HepG2 (cell line): Measurements from ENCODE around the gene ARFGAP2. TPM values are rescaled to one million over a fixed set of nuclear protein-coding genes. Genes with fewer than 3 reads are reported as not detected.
A peak's percentile ranks its signal among the peaks of the same experiment; 100 is the strongest.

Source experiments
- ARID4A ChIP-seq: sonication (generic); formaldehyde crosslinking; IDR thresholded peaks from 2 replicates; pipeline ENCODE4 v1.5.0; 2020; ENCODE audit warnings: mild to moderate bottlenecking, missing genetic modification reagents, borderline replicate concordance
- CEBPB ChIP-seq: IDR thresholded peaks from 2 replicates; pipeline ENCODE4 v1.6.1; 2011; ENCODE audit warnings: low read depth, low read length, improper control_type of control experiment, borderline replicate concordance
- CHD2 ChIP-seq: IDR thresholded peaks from 2 replicates; pipeline ENCODE4 v1.6.1; 2011; ENCODE audit warnings: low read depth, low read length, improper control_type of control experiment
- DRAP1 ChIP-seq: IDR thresholded peaks from 2 replicates; pipeline ENCODE4 v1.6.1; 2016; ENCODE audit warnings: missing genetic modification reagents, missing compliant biosample characterization
- EP300 ChIP-seq, 3 experiments: sonication (generic) in 1 of 3; formaldehyde crosslinking in 1 of 3; IDR thresholded peaks; 2 replicates each; pipeline versions ENCODE4 v1.5.1 to v1.6.1; 2011 to 2020; ENCODE audit warnings: low read depth in 2 of 3, low read length in 2 of 3, borderline replicate concordance in 1 of 3, improper control_type of control experiment in 1 of 3, mild to moderate bottlenecking in 1 of 3, missing genetic modification reagents in 1 of 3, moderate library complexity in 1 of 3
- FOXP4 ChIP-seq: sonication (generic); formaldehyde crosslinking; IDR thresholded peaks from 2 replicates; pipeline ENCODE4 v1.4.0; 2020; ENCODE audit warnings: missing genetic modification reagents
- NR2F2 ChIP-seq: IDR thresholded peaks from 2 replicates; pipeline ENCODE4 v1.6.1; 2012; ENCODE audit warnings: low read depth, inconsistent platforms, borderline replicate concordance
- RFX3 ChIP-seq: IDR thresholded peaks from 2 replicates; pipeline ENCODE4 v1.6.1; 2016; ENCODE audit warnings: missing biosample characterization, missing genetic modification reagents
- SOX6 ChIP-seq, 2 experiments: fragments of 450-650 bp in 1 of 2; sonication (generic) in 1 of 2; formaldehyde crosslinking in 1 of 2; IDR thresholded peaks; 2 replicates each; pipeline versions ENCODE4 v1.4.0 to v1.6.1; 2017 to 2020; ENCODE audit warnings: antibody characterized with exemption in 1 of 2, mild to moderate bottlenecking in 1 of 2, missing genetic modification reagents in 1 of 2
- SRY ChIP-seq: sonication (generic); formaldehyde crosslinking; IDR thresholded peaks from 2 replicates; pipeline ENCODE4 v1.8.0; 2022; ENCODE audit warnings: mild to moderate bottlenecking, missing genetic modification reagents
- SSRP1 ChIP-seq: IDR thresholded peaks from 2 replicates; pipeline ENCODE4 v1.6.1; 2016; ENCODE audit warnings: control low read depth
- TEAD3 ChIP-seq: optimal IDR thresholded peaks from 2 replicates; pipeline ENCODE3; 2016; ENCODE audit warnings: borderline replicate concordance
- TMF1 ChIP-seq: sonication (generic); formaldehyde crosslinking; IDR thresholded peaks from 2 replicates; pipeline ENCODE4 v1.8.1; 2022; ENCODE audit warnings: low read depth, missing genetic modification reagents
- ZNF281 ChIP-seq: sonication (generic); formaldehyde crosslinking; IDR thresholded peaks from 2 replicates; pipeline ENCODE4 v1.4.0; 2020; ENCODE audit warnings: missing genetic modification reagents, borderline replicate concordance
- ZNF350 ChIP-seq: sonication (generic); formaldehyde crosslinking; IDR thresholded peaks from 2 replicates; pipeline ENCODE4 v1.4.0; 2020; ENCODE audit warnings: mild to moderate bottlenecking, low read depth, missing genetic modification reagents, borderline replicate concordance
- ZSCAN30 ChIP-seq: sonication (generic); formaldehyde crosslinking; IDR thresholded peaks from 2 replicates; pipeline ENCODE4 v1.5.0; 2020; ENCODE audit warnings: mild to moderate bottlenecking, missing genetic modification reagents
- ZSCAN9 ChIP-seq: IDR thresholded peaks from 2 replicates; pipeline ENCODE4 v1.6.1; 2016; ENCODE audit warnings: borderline replicate concordance
- polyA plus RNA-seq, 8 experiments: library from polyadenylated mRNA; depleted of rRNA in 3 of 8; stranded (reverse) in 7 of 8; unstranded in 1 of 8; fragments of >200 nt; fragmentation: Illumina TruSeq in 4 of 8; extraction: Trizol in 4 of 8; gene quantifications; 2 replicates each; pipeline versions ENCODE4 v1.2.1 to v1.2.3, GENCODE V29; 2011 to 2016; ENCODE audit warnings: low read depth in 4 of 8, missing spikeins in 1 of 8, mixed read lengths in 1 of 8; ENCODE audit not compliant: insufficient read depth in 1 of 8
- total RNA-seq, 5 experiments: library from RNA; depleted of rRNA; stranded (reverse); fragments of >200 nt; fragmentation: Illumina TruSeq; extraction: Trizol; gene quantifications; 2 replicates each; pipeline ENCODE4 v1.2.3, GENCODE V29; 2016; ENCODE audit warnings: low read depth in 1 of 5

The ARFGAP2 gene
- total and polyA plus RNA-seq, 2 of the 13 experiments (the other 11 are each of a cell fraction or from before 2014, with no cell fraction given): 32.3 to 75.3 TPM

GRCh38 chr11:47185305-47186075, 8.8 kb upstream of the ARFGAP2 start (continued):
- TF ChIP-seq ARID4A (CRISPR knock-in tag): 0 out of 2 replicates have a peak, but pooled peaks have one; percentile 1
- peak; percentile 36; the same call in 1 of the 2 replicates for TF ChIP-seq SSRP1 (CRISPR knock-in tag)
- no peak for TF ChIP-seq TMF1
- 0 out of 2 replicates have a peak, but pooled peaks have one; percentile 22 for TF ChIP-seq ZSCAN9
- no peak for TF ChIP-seq CEBPB
- TF ChIP-seq ZNF281 (CRISPR knock-in tag): peak; percentile 86
- no peak for TF ChIP-seq RFX3 (CRISPR knock-in tag)
- 0 out of 4 replicates have a peak, but pooled peaks of 1 of the 2 experiments have one; percentile 14 for TF ChIP-seq EP300 (IDR thresholded peaks at IDR 0.05; ENCODE audit: low read depth in 2 of 2, low read length in 2 of 2)
- TF ChIP-seq EP300 (CRISPR knock-in tag; IDR thresholded peaks at IDR 0.05; ENCODE audit: borderline replicate concordance): no peak
- 0 out of 2 replicates have a peak, but pooled peaks have one; percentile 43 for TF ChIP-seq DRAP1 (CRISPR knock-in tag)
- 0 out of 2 replicates have a peak, but pooled peaks have one; percentile 10 for TF ChIP-seq FOXP4 (CRISPR knock-in tag)
- TF ChIP-seq TEAD3: no peak
- peak; percentile 81; the same call in 1 of the 2 replicates for TF ChIP-seq ZSCAN30 (CRISPR knock-in tag)
- TF ChIP-seq NR2F2: no peak
- TF ChIP-seq CHD2: no peak
- no peak for TF ChIP-seq SRY (CRISPR knock-in tag)
- TF ChIP-seq SOX6 (IDR thresholded peaks at IDR 0.05): no peak
- peak; percentile 5; the same call in 1 of the 2 replicates for TF ChIP-seq SOX6 (CRISPR knock-in tag; IDR thresholded peaks at IDR 0.05)
- TF ChIP-seq ZNF350 (CRISPR knock-in tag): peak; percentile 84
